Upper lobe of right lung (tissue), 1 donor: Measurements from ENCODE around the gene CYFIP1. TPM values are rescaled to one million over a fixed set of nuclear protein-coding genes. Genes with fewer than 3 reads are reported as not detected.
A peak's percentile ranks its signal among the peaks of the same experiment; 100 is the strongest.

Source experiments
- ATAC-seq: fragments of 200-7000 bp; cut with Tn5 transposase; one replicate; pipeline ENCODE4 v1.9.1; 2020; ENCODE audit warnings: mild to moderate bottlenecking, moderate library complexity
- DNase-seq: peaks from one replicate; pipeline ENCODE4 v3.0.0-alpha.2; 2020
- H3K27ac ChIP-seq: fragments of 200-600 bp; one replicate; pipeline ENCODE4 v1.8.0; 2022
- H3K27me3 ChIP-seq: fragments of 200-600 bp; one replicate; pipeline ENCODE4 v1.8.0; 2022; ENCODE audit warnings: mild to moderate bottlenecking
- H3K36me3 ChIP-seq: fragments of 200-600 bp; one replicate; pipeline ENCODE4 v1.8.0; 2022
- H3K4me1 ChIP-seq: fragments of 200-600 bp; one replicate; pipeline ENCODE4 v1.8.0; 2022
- H3K4me3 ChIP-seq: fragments of 200-600 bp; one replicate; pipeline ENCODE4 v1.8.0; 2022; ENCODE audit warnings: mild to moderate bottlenecking
- H3K9me3 ChIP-seq: fragments of 200-600 bp; one replicate; pipeline ENCODE4 v1.8.0; 2022
- intact Hi-C: fragments of 100-400 bp; cut with DNase I; formaldehyde crosslinking; loops from one replicate; pipeline ENCODE4 v1.11.0; 2022
- total RNA-seq: library from RNA; stranded (reverse); fragmentation: NEBNext Ultra II Directional; extraction: Animal tissue kit (Norgen Biotek cat#: 25700); gene quantifications from one replicate; pipeline ENCODE4 v1.2.1, GENCODE V29; 2021
- TF ChIP-seq, protein P1 (sequence below): fragments of 200-600 bp; IDR thresholded peaks from one replicate; pipeline ENCODE4 v1.8.0; 2022; ENCODE audit warnings: antibody characterized with exemption
- donor health status: DM: no; HTN: yes; CAD: no; lungs with severe emphysema.

Gene CYFIP1
- total RNA-seq, 1 donor from 2014 or later = 139 TPM

DNA sequence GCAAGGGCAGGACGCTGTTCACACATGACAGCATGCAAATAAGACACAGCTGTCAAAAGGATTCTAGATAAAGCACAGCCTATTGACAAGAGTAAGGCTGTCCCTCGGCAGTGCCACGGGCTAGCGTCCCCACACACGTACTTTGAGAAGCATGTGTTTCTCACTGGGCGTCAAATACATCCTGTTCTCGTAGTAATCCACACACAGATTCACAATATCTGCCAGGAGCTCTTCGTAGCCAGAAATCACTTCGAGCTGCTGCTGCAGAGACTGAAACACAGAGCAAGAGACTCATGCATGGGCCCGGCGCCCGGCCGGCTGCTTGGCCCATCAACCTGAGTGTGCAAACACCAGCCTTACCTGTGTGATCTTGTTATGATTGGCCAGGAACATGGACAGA lies 41.1 kb downstream of the CYFIP1 start:
- H3K27ac ChIP-seq = no peak overlapping the region
- DNase-seq (no peak), ATAC-seq (no peak)
- TF ChIP-seq, protein P1, sequence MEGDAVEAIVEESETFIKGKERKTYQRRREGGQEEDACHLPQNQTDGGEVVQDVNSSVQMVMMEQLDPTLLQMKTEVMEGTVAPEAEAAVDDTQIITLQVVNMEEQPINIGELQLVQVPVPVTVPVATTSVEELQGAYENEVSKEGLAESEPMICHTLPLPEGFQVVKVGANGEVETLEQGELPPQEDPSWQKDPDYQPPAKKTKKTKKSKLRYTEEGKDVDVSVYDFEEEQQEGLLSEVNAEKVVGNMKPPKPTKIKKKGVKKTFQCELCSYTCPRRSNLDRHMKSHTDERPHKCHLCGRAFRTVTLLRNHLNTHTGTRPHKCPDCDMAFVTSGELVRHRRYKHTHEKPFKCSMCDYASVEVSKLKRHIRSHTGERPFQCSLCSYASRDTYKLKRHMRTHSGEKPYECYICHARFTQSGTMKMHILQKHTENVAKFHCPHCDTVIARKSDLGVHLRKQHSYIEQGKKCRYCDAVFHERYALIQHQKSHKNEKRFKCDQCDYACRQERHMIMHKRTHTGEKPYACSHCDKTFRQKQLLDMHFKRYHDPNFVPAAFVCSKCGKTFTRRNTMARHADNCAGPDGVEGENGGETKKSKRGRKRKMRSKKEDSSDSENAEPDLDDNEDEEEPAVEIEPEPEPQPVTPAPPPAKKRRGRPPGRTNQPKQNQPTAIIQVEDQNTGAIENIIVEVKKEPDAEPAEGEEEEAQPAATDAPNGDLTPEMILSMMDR = no peak
- H3K9me3 ChIP-seq = no peaks in the 10 kb centered on the region
- peaks cover 71% of the 10 kb centered on the region for H3K36me3 ChIP-seq
- H3K4me1 ChIP-seq = no peaks in the 10 kb centered on the region
- no peaks in the 10 kb centered on the region for H3K27me3 ChIP-seq
- intact Hi-C loops = no loop called here
- no peak overlapping the region for H3K4me3 ChIP-seq

DNA sequence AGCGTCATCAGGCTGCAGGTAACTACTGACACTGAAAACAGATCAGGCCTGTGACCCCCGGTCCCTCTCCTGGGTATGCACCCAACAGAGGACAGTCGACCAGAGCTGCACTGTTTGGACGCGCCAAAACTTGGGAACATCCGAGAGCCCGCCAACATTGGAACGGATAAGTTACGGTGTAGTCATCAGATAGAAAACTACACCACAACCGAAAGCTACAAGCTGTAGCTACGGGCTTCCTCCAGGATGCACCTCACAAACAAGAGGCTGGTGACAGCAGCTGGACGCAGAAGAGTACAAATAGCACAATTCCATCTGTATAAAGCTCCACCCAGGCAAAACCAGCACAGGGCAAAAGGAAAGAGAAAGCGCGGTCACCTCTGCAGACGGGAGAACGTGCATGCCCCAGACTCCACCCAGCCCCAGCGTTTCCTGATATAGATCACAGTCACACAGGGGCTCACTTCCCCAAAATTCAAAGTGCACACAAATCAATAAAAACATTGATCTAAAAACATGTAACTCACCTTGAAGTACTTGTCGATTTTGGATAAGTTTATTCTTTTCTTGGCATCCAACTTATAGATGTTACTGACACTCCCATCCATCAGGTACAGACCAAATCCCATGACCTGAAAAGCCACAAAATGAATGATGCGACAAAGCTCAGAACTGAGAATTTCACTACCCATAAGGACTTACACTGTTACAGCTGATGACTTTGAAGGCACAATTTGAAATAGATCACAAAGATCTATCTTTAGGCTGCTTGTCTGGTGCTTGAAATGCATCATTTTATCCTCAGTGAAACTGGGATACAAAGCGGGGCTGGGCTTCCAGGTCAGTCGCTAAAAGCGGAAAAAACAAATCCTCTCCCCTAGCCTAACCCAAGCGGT lies 43.3 kb downstream of the CYFIP1 start:
- Histone ChIP-seq H3K9me3 (no peaks in the 10 kb centered on the region), H3K36me3 (peaks cover 71% of the 10 kb centered on the region), H3K27ac (no peak overlapping the region), H3K4me3 (no peak overlapping the region), H3K4me1 (no peaks in the 10 kb centered on the region), H3K27me3 (no peaks in the 10 kb centered on the region)
- TF ChIP-seq, protein P1 = no peak
- ATAC-seq = no peak
- intact Hi-C loops = no loop called here
- no peak for DNase-seq

DNA sequence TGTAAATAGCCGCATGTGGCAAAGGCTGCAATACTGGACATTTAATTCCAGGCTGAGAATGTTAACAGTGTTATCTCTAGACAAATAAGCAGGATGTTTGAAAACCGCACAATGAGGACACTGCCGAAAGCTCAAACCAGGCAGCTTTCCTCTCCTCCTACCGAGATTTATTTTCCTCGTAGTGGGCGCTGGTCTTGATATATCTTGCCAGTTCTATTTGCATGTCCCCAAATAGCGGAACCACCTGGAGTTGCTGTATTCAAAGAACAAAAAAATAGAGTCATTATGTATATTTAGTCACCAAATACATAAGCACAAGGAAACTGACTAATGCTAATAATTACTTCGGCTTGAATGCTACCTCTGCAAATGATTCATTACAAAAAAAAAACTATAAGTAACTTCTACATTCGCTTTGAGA lies 46.5 kb downstream of the CYFIP1 start:
- Histone ChIP-seq H3K9me3 (no peaks in the 10 kb centered on the region), H3K27ac (no peak overlapping the region), H3K27me3 (no peaks in the 10 kb centered on the region), H3K36me3 (peaks cover 78% of the 10 kb centered on the region), H3K4me1 (no peaks in the 10 kb centered on the region), H3K4me3 (no peak overlapping the region)
- no peak for DNase-seq
- TF ChIP-seq, protein P1 = no peak
- intact Hi-C loops = no loop called here
- no peak for ATAC-seq

DNA sequence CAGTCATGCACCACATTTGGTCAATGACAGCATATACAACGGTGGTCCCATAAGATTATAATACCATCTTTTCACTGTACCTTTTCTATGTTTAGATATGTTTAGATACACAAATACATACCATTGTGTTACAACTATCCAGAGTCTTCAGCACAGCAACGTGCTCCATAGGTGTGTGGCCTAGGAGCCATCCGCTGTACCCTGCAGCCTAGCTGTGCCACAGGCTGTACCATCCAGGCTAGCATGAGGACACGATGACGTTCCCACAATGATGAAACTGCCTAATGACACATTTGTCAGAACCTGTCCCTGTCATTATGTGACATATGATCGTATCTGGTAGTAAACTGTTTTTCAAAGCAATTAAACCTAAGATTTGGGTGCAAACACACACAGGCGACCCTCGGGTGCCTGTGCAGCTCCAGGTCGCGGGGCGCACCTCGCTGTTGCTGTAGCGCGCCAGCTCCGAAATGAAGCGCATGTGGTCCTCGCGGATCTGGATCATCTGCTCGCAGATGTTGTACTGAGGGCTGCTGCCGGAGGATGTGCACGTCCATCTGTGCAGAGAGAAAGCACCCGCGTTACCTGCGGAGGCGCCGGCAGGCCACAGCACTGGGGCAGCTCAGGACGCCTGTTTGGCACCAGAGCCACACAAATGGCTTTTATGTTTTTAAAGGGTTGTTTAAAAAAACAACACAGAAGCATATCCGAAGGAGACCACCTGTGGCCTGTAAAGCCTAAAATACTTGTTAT lies 48.2 kb downstream of the CYFIP1 start:
- Histone ChIP-seq H3K9me3 (no peaks in the 10 kb centered on the region), H3K27me3 (no peaks in the 10 kb centered on the region), H3K36me3 (peaks cover 72% of the 10 kb centered on the region), H3K4me3 (no peak overlapping the region), H3K4me1 (no peaks in the 10 kb centered on the region), H3K27ac (no peak overlapping the region)
- intact Hi-C loops = no loop called here
- DNase-seq (no peak), ATAC-seq (no peak)
- TF ChIP-seq, protein P1 = no peak

DNA sequence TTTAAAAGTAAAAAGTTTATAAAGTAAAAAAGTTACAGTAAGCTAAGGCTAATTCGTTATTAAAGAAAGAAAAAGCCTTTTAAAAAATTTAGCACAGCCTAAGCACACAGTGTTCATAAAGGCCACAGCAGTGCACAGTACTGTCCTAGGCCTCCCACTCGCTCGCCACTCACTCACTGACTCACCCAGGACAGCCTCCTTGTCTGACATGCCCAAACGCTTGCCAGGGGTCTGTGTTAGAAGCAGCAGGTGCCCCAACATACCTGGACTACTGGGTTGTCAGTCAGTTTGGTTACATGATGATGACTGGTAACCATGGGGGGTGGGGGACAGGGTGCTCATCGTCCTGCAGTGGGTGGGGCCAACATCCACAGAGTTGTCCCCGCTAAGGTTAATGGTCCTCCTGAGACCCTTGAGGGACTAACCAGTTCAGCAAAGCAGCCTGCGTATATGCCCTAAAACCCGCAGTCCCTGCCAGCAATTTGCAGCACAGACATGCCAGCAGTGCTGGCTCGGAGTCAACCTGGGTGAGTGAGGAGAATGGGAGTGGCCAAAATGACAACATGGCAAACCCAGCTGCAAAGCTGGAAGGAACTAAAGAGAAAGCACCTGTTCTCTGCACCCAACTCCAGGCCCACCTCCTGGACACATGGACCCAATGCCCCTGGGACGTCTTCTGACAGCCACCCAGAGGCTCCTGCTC lies 49.2 kb downstream of the CYFIP1 start:
- TF ChIP-seq, protein P1 = no peak
- H3K4me3 ChIP-seq = no peak overlapping the region
- H3K9me3 ChIP-seq = no peaks in the 10 kb centered on the region
- DNase-seq = no peak
- H3K27me3 ChIP-seq = no peaks in the 10 kb centered on the region
- H3K4me1 ChIP-seq = no peaks in the 10 kb centered on the region
- H3K27ac ChIP-seq = no peak overlapping the region
- H3K36me3 ChIP-seq = peaks cover 65% of the 10 kb centered on the region
- ATAC-seq = peak; percentile 68
- intact Hi-C loops = no loop called here
